HCT116 (cell line): Measurements from ENCODE around the gene TMEM63B. TPM values are rescaled to one million over a fixed set of nuclear protein-coding genes. Genes with fewer than 3 reads are reported as not detected.

ENCODE experiments used
- ATAC-seq: fragments of 200-7000 bp; cut with Tn5 transposase; 2 replicates; pipeline ENCODE4 v1.9.1; 2020; ENCODE audit warnings: mild to moderate bottlenecking, moderate library complexity
- BruUV-seq: library from RNA; stranded (reverse); fragments of 400-500 nt; replicated peaks from 2 replicates; lab custom pipeline; 2021; lab: Mats Ljungman, UMichigan
- CTCF ChIA-PET: fragments of 300-600 bp; sonication (Branson Sonifier 250); formaldehyde crosslinking; loops from one replicate; lab custom pipeline; 2021; ENCODE audit warnings: antibody characterized with exemption; lab: Charles Lee
- POLR2A ChIA-PET: fragments of 300-600, 350-600 bp; sonication (Branson Sonifier 250); formaldehyde crosslinking; loops from one replicate; lab custom pipeline; 2021; ENCODE audit warnings: antibody characterized with exemption; lab: Charles Lee
- RAD21 ChIA-PET, 2 experiments: fragments of 300-600 bp; sonication (Branson Sonifier 250); formaldehyde crosslinking; loops; one replicate each; lab custom pipeline; 2023; ENCODE audit warnings: low total read pairs in 2 of 2; ENCODE audit not compliant: uncharacterized antibody in 2 of 2, unreplicated experiment in 2 of 2, low non-redundant PET in 1 of 2; lab: Charles Lee
- DNase-seq: peaks from one replicate; pipeline ENCODE4 v3.0.0-alpha.2; 2010; ENCODE audit warnings: low read depth, low spot score
- H2AFZ ChIP-seq: fragments of 200-600 bp; shearing (Covaris generic), sonication (generic); 2 replicates; pipeline ENCODE4 v1.6.1; 2017; ENCODE audit warnings: low read depth, mixed run types, mixed read lengths, antibody characterized with exemption, low read length; ENCODE audit not compliant: poor library complexity, severe bottlenecking
- H3K27ac ChIP-seq: 2 replicates; pipeline ENCODE4 v1.5.1; 2012; ENCODE audit warnings: low read depth, low read length
- H3K27me3 ChIP-seq: fragments of 200-600 bp; sonication (generic); 2 replicates; pipeline ENCODE4 v1.6.1; 2016; ENCODE audit warnings: mixed run types, low read length, mixed read lengths; ENCODE audit not compliant: insufficient read depth
- H3K36me3 ChIP-seq, 2 experiments: fragments of 200-500 bp in 1 of 2; fragments of 200-600 bp in 1 of 2; sonication (Bioruptor generic) in 1 of 2; sonication (generic) in 1 of 2; 2 replicates each; pipeline versions ENCODE4 v1.5.1 to v1.6.1; 2014 to 2016; ENCODE audit warnings: low read length in 2 of 2, inconsistent platforms in 1 of 2, mixed read lengths in 1 of 2, mixed run types in 1 of 2; ENCODE audit not compliant: insufficient read depth in 2 of 2, control insufficient read depth in 1 of 2
- H3K4me1 ChIP-seq, 2 experiments: fragments of 200-600 bp in 1 of 2; sonication (generic) in 1 of 2; 2 replicates each; pipeline versions ENCODE4 v1.5.1 to v1.6.1; 2012 to 2017; ENCODE audit warnings: low read length in 2 of 2, inconsistent platforms in 1 of 2, mild to moderate bottlenecking in 1 of 2, mixed read lengths in 1 of 2, mixed run types in 1 of 2, moderate library complexity in 1 of 2; ENCODE audit not compliant: insufficient read depth in 2 of 2, control insufficient read depth in 1 of 2
- H3K4me2 ChIP-seq: fragments of 200-600 bp; sonication (generic); 2 replicates; pipeline ENCODE4 v1.6.1; 2017; ENCODE audit warnings: mixed run types, low read length, mixed read lengths
- H3K4me3 ChIP-seq, 2 experiments: fragments of 200-600 bp in 1 of 2; sonication (generic) in 1 of 2; replicated peaks in 1 of 2; 2 replicates each; pipeline ENCODE4 v1.5.1; 2011 to 2016; ENCODE audit warnings: low read length in 2 of 2, control low read depth in 1 of 2, low read depth in 1 of 2, mild to moderate bottlenecking in 1 of 2, mixed read lengths in 1 of 2, mixed run types in 1 of 2
- H3K79me2 ChIP-seq: fragments of 200-600 bp; sonication (generic); 2 replicates; pipeline ENCODE4 v1.6.1; 2017; ENCODE audit warnings: mild to moderate bottlenecking, mixed run types, low read length, moderate library complexity, mixed read lengths; ENCODE audit not compliant: insufficient read depth
- H3K9ac ChIP-seq: fragments of 200-600 bp; sonication (generic); 2 replicates; pipeline ENCODE4 v1.6.1; 2016; ENCODE audit warnings: low read length, mixed read lengths
- H3K9me2 ChIP-seq: fragments of 200-600 bp; sonication (generic), shearing (Covaris generic); 2 replicates; pipeline ENCODE4 v1.6.1; 2017; ENCODE audit warnings: mixed run types, mild to moderate bottlenecking, moderate library complexity; ENCODE audit not compliant: insufficient read depth
- H3K9me3 ChIP-seq, 2 experiments: fragments of 200-500 bp in 1 of 2; fragments of 200-600 bp in 1 of 2; sonication (Bioruptor generic) in 1 of 2; sonication (generic) in 1 of 2; 2 replicates each; pipeline ENCODE4 v1.6.1; 2014 to 2017; ENCODE audit warnings: low read length in 2 of 2, mixed read lengths in 2 of 2, inconsistent platforms in 1 of 2, low read depth in 1 of 2, mild to moderate bottlenecking in 1 of 2, mixed run types in 1 of 2, moderate library complexity in 1 of 2; ENCODE audit not compliant: control insufficient read depth in 1 of 2, insufficient read depth in 1 of 2
- H4K20me1 ChIP-seq: fragments of 200-600 bp; sonication (generic), shearing (Covaris generic); 2 replicates; pipeline ENCODE4 v1.6.1; 2017; ENCODE audit warnings: mixed run types, mild to moderate bottlenecking, moderate library complexity; ENCODE audit not compliant: insufficient read depth
- CBX3 ChIP-seq: IDR thresholded peaks from 2 replicates; pipeline ENCODE4 v1.6.1; 2012; ENCODE audit warnings: low read depth
- EGR1 ChIP-seq: IDR thresholded peaks from 2 replicates; pipeline ENCODE4 v1.6.1; 2012; ENCODE audit warnings: low read depth
- ELF1 ChIP-seq: IDR thresholded peaks from 2 replicates; pipeline ENCODE4 v1.6.1; 2012; ENCODE audit warnings: low read depth, borderline replicate concordance
- EZH2 ChIP-seq: fragments of 200-600 bp; sonication (generic); IDR thresholded peaks from 2 replicates; pipeline ENCODE4 v1.6.1; 2017; ENCODE audit warnings: antibody characterized with exemption, mixed run types
- FOSL1 ChIP-seq: IDR thresholded peaks from 2 replicates; pipeline ENCODE4 v1.6.1; 2012; ENCODE audit warnings: low read depth
- JUND ChIP-seq: IDR thresholded peaks from 2 replicates; pipeline ENCODE4 v1.6.1; 2012
- POLR2A ChIP-seq: IDR thresholded peaks from 2 replicates; pipeline ENCODE4 v1.7.0; 2011; ENCODE audit warnings: borderline replicate concordance; ENCODE audit not compliant: insufficient read depth, insufficient read length; ENCODE audit errors: extremely low read depth
- POLR2AphosphoS5 ChIP-seq: IDR thresholded peaks from 2 replicates; pipeline ENCODE4 v1.6.1; 2011; ENCODE audit warnings: mild to moderate bottlenecking, low read depth, low read length, moderate library complexity
- RAD21 ChIP-seq: IDR thresholded peaks from 2 replicates; pipeline ENCODE4 v1.6.1; 2012; ENCODE audit warnings: low read depth, mild to moderate bottlenecking
- SIN3A ChIP-seq: IDR thresholded peaks from 2 replicates; pipeline ENCODE4 v1.6.1; 2012; ENCODE audit warnings: low read depth
- SP1 ChIP-seq: IDR thresholded peaks from 2 replicates; pipeline ENCODE4 v1.6.1; 2012; ENCODE audit warnings: low read depth
- SRF ChIP-seq: IDR thresholded peaks from 2 replicates; pipeline ENCODE4 v1.6.1; 2012; ENCODE audit warnings: low read depth
- TCF7L2 ChIP-seq: IDR thresholded peaks from 2 replicates; pipeline ENCODE4 v1.7.0; 2011; ENCODE audit warnings: borderline replicate concordance, inconsistent platforms; ENCODE audit not compliant: insufficient read depth, insufficient read length; ENCODE audit errors: extremely low read depth
- YY1 ChIP-seq: IDR thresholded peaks from 2 replicates; pipeline ENCODE4 v1.6.1; 2011; ENCODE audit warnings: low read length, low read depth, moderate library complexity, mild to moderate bottlenecking; ENCODE audit not compliant: insufficient replicate concordance; ENCODE audit errors: extremely low read depth
- intact Hi-C: fragments of 100-400 bp; cut with micrococcal nuclease; formaldehyde crosslinking; loops from 2 replicates; pipeline ENCODE4 v1.10.0; 2022
- total RNA-seq: library from RNA; stranded (reverse); gene quantifications from one replicate; pipeline ENCODE4 v1.2.1, GENCODE V29; 2021; ENCODE audit not compliant: unreplicated experiment
- TF ChIP-seq, protein P1 (sequence below): IDR thresholded peaks from 2 replicates; pipeline ENCODE4 v1.6.1; 2011; ENCODE audit warnings: mild to moderate bottlenecking, low read length, moderate library complexity; ENCODE audit not compliant: insufficient replicate concordance; ENCODE audit errors: extremely low read depth

TMEM63B gene
- total RNA-seq, 1 experiment from 2014 or later, result 58.2 TPM

DNA sequence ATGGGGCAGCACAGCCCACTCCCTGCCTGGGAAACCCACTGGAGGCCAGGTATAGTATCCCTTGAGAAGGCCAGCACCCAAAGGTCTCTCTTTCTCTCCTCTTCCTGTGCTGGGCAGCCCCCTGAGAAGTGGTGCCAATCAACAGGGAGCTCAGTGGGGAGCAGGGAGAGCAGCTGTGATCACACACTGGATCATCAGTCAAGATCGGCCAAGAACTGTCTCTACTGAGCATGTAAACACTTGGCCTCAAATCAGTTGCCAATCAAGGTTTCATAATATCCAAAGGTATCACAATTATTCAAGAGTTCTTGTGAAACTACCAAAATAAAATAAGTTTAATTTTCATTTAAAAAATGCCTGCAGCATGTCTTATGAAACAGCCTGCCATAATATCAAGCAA lies 18.9 kb upstream of the TMEM63B start (continued):
- TF ChIP-seq JUND, result no peak
- TF ChIP-seq YY1, result no peak
- TF ChIP-seq SRF, result no peak
- no peak for TF ChIP-seq TCF7L2

DNA sequence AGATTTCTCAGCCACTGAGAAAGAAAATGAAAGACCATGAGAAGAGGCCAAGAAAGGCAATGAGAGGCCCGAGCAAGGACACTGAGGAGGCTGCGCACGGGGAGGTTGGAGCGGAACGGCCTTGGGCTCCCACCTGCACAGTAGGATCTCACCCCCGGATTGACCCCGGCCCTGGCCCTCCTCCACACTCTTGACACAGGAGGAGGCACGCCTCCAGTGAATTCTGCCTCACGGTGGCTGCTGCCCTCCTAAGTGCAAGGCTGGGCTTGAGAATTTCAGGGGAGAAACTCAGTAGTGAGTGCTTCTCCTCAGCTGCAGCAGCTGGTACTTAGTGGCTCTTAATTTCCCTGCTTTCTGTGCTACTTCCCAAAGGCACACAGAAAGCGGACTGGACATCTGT lies 18.1 kb upstream of the TMEM63B start:
- Histone ChIP-seq H3K27me3 (no peaks in the 10 kb centered on the region), H4K20me1 (0 out of 2 replicates have a peak, but pooled peaks cover 3% of the 10 kb centered on the region)
- no TSS peak for BruUV-seq

More for the DNA sequence above, 18.1 kb upstream of the TMEM63B start:
- TF ChIP-seq ELF1 (no peak), POLR2AphosphoS5 (no peak), EZH2 (no peak), SP1 (no peak), CBX3 (no peak), JUND (no peak), EGR1 (no peak), TCF7L2 (no peak), SIN3A (no peak), SRF (no peak), POLR2A (no peak), RAD21 (no peak), FOSL1 (no peak)
- TF ChIP-seq, protein P1, sequence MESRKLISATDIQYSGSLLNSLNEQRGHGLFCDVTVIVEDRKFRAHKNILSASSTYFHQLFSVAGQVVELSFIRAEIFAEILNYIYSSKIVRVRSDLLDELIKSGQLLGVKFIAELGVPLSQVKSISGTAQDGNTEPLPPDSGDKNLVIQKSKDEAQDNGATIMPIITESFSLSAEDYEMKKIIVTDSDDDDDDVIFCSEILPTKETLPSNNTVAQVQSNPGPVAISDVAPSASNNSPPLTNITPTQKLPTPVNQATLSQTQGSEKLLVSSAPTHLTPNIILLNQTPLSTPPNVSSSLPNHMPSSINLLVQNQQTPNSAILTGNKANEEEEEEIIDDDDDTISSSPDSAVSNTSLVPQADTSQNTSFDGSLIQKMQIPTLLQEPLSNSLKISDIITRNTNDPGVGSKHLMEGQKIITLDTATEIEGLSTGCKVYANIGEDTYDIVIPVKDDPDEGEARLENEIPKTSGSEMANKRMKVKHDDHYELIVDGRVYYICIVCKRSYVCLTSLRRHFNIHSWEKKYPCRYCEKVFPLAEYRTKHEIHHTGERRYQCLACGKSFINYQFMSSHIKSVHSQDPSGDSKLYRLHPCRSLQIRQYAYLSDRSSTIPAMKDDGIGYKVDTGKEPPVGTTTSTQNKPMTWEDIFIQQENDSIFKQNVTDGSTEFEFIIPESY, result no peak
- TF ChIP-seq, all 23 proteins: peak for 0
- Histone ChIP-seq H3K9ac (no peak overlapping the region), H3K27ac (no peak overlapping the region), H3K9me3 (no peaks in the 10 kb centered on the region), H3K4me1 (no peaks in the 10 kb centered on the region), H3K4me3 (no peak overlapping the region), H3K4me2 (no peak overlapping the region), H3K36me3 (peaks cover 38 to 54% of the 10 kb centered on the region in 2 experiments), H2AFZ (no peak overlapping the region), H3K9me2 (no peaks in the 10 kb centered on the region), H3K79me2 (peaks cover 65% of the 10 kb centered on the region; the same call in 1 of the 2 replicates)
- intact Hi-C loops, result no loop called here
- RAD21 ChIA-PET, result no interaction called here
- CTCF ChIA-PET, result no interaction called here
- ATAC-seq, result no peak
- no peak for DNase-seq
- POLR2A ChIA-PET, result no interaction called here
